BLaER1 treated with 17β-estradiol and CSF1 and Interleukin-3, amounts not matched to agents 10 nM and 100 nM (cell line): Measurements from ENCODE around the gene CKMT2.

ENCODE experiments used
- H3K27ac ChIP-seq, 11 experiments: shearing (Covaris generic); formaldehyde crosslinking; 2 replicates each; pipeline ENCODE4 v1.8.1; 2022
- H3K27me3 ChIP-seq, 11 experiments: shearing (Covaris generic); formaldehyde crosslinking; 2 replicates each; pipeline ENCODE4 v1.8.1; 2022
- H3K36me3 ChIP-seq, 11 experiments: shearing (Covaris generic); formaldehyde crosslinking; 2 replicates each; pipeline ENCODE4 v1.8.1; 2022
- H3K4me1 ChIP-seq, 10 experiments: shearing (Covaris generic); formaldehyde crosslinking; 2 replicates each; pipeline ENCODE4 v1.8.1; 2022
- H3K4me2 ChIP-seq, 11 experiments: shearing (Covaris generic); formaldehyde crosslinking; 2 replicates each; pipeline ENCODE4 v1.8.1; 2022
- H3K4me3 ChIP-seq, 10 experiments: shearing (Covaris generic); formaldehyde crosslinking; 2 replicates each; pipeline ENCODE4 v1.8.1; 2022
- H3K9ac ChIP-seq, 11 experiments: shearing (Covaris generic); formaldehyde crosslinking; 2 replicates each; pipeline ENCODE4 v1.8.1; 2022
- H3K9me3 ChIP-seq, 11 experiments: shearing (Covaris generic); formaldehyde crosslinking; replicated peaks in 1 of 11; 2 replicates each; pipeline ENCODE4 v1.8.1; 2022
- H4K20me1 ChIP-seq, 11 experiments: shearing (Covaris generic); formaldehyde crosslinking; 2 replicates each; pipeline ENCODE4 v1.8.1; 2022
- Cebpa-rat ChIP-seq, 11 experiments: shearing (Covaris generic); IDR thresholded peaks; 2 replicates each; pipeline ENCODE4 v1.8.1; 2022

Gene CKMT2

GRCh38 chr5:81212211-81212751, 20.8 kb upstream of the CKMT2 start:
- Histone ChIP-seq H3K27me3 (no peaks in the 10 kb centered on the region), H3K4me1 (no peaks in the 10 kb centered on the region), H3K36me3 (no peaks in the 10 kb centered on the region), H3K4me3 (no peak overlapping the region), H3K27ac (no peak overlapping the region), H3K4me2 (no peak overlapping the region), H4K20me1 (no peaks in the 10 kb centered on the region), H3K9ac (no peak overlapping the region), H3K9me3 (no peaks in the 10 kb centered on the region)
- TF ChIP-seq Cebpa-rat (IDR thresholded peaks at IDR 0.05), result no peak

DNA sequence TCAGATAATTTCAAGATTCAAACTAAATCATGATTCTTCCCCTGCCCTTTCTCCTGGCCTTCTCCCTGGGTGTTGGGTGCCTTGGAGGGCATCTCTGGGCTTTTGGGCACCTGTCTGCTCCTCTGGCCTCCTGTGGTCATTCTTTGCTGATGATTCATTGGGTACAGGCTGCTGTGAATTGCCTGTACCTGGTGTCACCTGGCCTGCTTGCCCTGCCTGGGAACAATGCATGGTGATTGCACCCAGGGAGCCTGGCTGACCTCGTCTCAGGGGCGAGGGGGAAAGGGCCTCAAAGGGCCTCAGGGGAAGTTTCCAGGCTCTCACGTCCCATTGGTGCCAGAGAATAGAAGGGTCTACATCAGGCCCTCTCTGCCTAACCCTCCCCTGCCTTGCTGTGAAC, 20.1 kb upstream of the CKMT2 start:
- TF ChIP-seq Cebpa-rat (IDR thresholded peaks at IDR 0.05), result no peak
- H3K27me3 ChIP-seq, result no peaks in the 10 kb centered on the region
- no peak overlapping the region for H3K9ac ChIP-seq
- H3K27ac ChIP-seq, result no peak overlapping the region
- H3K4me2 ChIP-seq, result no peak overlapping the region
- H3K4me1 ChIP-seq, result no peaks in the 10 kb centered on the region
- H3K9me3 ChIP-seq, result no peaks in the 10 kb centered on the region
- no peaks in the 10 kb centered on the region for H3K36me3 ChIP-seq
- no peaks in the 10 kb centered on the region for H4K20me1 ChIP-seq
- H3K4me3 ChIP-seq, result no peak overlapping the region

- Histone ChIP-seq H3K9ac (no peak overlapping the region), H3K36me3 (no peaks in the 10 kb centered on the region), H3K4me2 (no peak overlapping the region), H4K20me1 (no peaks in the 10 kb centered on the region), H3K27ac (no peak overlapping the region), H3K4me1 (no peaks in the 10 kb centered on the region), H3K4me3 (no peak overlapping the region), H3K9me3 (peaks cover 0 to 7% (median 0%) of the 10 kb centered on the region in 11 experiments; a peak in 3 of 22 replicates), H3K27me3 (no peaks in the 10 kb centered on the region)
- no peak for TF ChIP-seq Cebpa-rat (IDR thresholded peaks at IDR 0.05)
Measured at GRCh38 chr5:81214848-81215247, 18.3 kb upstream of the CKMT2 start.

DNA sequence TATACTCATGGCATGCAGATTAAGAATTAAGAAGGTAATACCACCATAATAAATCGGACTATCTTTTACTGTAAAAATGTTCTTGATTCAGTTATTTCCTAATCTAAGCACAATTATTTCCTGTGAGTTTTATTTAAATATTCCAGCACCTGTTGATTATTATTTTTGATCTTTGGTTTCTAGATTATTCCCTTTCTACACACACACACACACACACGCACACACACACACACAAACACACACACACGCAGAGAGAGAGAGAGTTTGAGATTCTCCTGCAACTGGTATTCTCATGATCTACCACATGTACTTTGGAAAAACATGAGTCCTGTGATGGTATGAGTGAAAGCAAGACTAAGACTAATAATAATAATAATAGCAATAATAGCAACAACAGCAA, 17.0 kb upstream of the CKMT2 start:
- no peaks in the 10 kb centered on the region for H3K4me1 ChIP-seq
- H3K4me3 ChIP-seq, result no peak overlapping the region
- TF ChIP-seq Cebpa-rat (IDR thresholded peaks at IDR 0.05), result no peak
- H3K27ac ChIP-seq, result no peak overlapping the region
- peaks cover 0 to 7% (median 0%) of the 10 kb centered on the region in 11 experiments; a peak in 3 of 22 replicates for H3K9me3 ChIP-seq
- H3K4me2 ChIP-seq, result no peak overlapping the region
- no peak overlapping the region for H3K9ac ChIP-seq
- H3K36me3 ChIP-seq, result no peaks in the 10 kb centered on the region
- H4K20me1 ChIP-seq, result no peaks in the 10 kb centered on the region
- H3K27me3 ChIP-seq, result no peaks in the 10 kb centered on the region

- Histone ChIP-seq H3K36me3 (no peaks in the 10 kb centered on the region), H3K9ac (no peak overlapping the region), H3K27ac (no peak overlapping the region), H3K4me2 (no peak overlapping the region), H3K27me3 (no peaks in the 10 kb centered on the region), H4K20me1 (no peaks in the 10 kb centered on the region), H3K4me3 (no peak overlapping the region), H3K9me3 (peaks cover 0 to 7% (median 0%) of the 10 kb centered on the region in 11 experiments; a peak in 3 of 22 replicates), H3K4me1 (no peaks in the 10 kb centered on the region)
- no peak for TF ChIP-seq Cebpa-rat (IDR thresholded peaks at IDR 0.05)
Measured at GRCh38 chr5:81219389-81219788, 13.7 kb upstream of the CKMT2 start.

DNA sequence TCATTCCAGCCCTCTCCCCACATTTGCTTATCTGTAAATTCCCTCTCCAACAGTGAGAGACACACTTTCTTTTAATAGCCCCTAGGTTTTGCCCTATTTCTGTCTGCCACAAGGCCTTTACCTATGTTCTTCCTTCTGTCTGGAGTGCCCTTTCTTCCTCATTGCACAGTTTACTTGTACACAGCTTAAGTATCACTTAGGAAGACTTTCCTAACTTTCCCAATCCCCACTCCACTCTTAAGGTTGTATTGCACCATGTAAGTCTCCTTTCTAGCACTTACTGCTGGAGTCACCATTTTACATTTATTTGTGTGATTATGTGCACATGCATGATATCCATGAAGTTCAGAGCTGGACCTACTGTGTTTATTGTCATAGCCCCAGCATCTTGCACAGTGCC, 10.8 kb upstream of the CKMT2 start:
- H3K4me1 ChIP-seq, result no peaks in the 10 kb centered on the region
- no peaks in the 10 kb centered on the region for H4K20me1 ChIP-seq
- H3K27me3 ChIP-seq, result no peaks in the 10 kb centered on the region
- no peak overlapping the region for H3K4me3 ChIP-seq
- no peak overlapping the region for H3K4me2 ChIP-seq
- no peak overlapping the region for H3K27ac ChIP-seq
- peaks cover 0 to 7% (median 0%) of the 10 kb centered on the region in 11 experiments; a peak in 3 of 22 replicates for H3K9me3 ChIP-seq
- no peak overlapping the region for H3K9ac ChIP-seq
- no peak for TF ChIP-seq Cebpa-rat (IDR thresholded peaks at IDR 0.05)
- no peaks in the 10 kb centered on the region for H3K36me3 ChIP-seq

- no peak overlapping the region for H3K27ac ChIP-seq
- H4K20me1 ChIP-seq, result no peaks in the 10 kb centered on the region
- no peaks in the 10 kb centered on the region for H3K9me3 ChIP-seq
- H3K9ac ChIP-seq, result no peak overlapping the region
- no peak overlapping the region for H3K4me2 ChIP-seq
- no peaks in the 10 kb centered on the region for H3K4me1 ChIP-seq
- H3K4me3 ChIP-seq, result no peak overlapping the region
- no peak for TF ChIP-seq Cebpa-rat (IDR thresholded peaks at IDR 0.05)
- no peaks in the 10 kb centered on the region for H3K36me3 ChIP-seq
- H3K27me3 ChIP-seq, result no peaks in the 10 kb centered on the region
Measured at GRCh38 chr5:81225463-81225862, 7.7 kb upstream of the CKMT2 start.

DNA sequence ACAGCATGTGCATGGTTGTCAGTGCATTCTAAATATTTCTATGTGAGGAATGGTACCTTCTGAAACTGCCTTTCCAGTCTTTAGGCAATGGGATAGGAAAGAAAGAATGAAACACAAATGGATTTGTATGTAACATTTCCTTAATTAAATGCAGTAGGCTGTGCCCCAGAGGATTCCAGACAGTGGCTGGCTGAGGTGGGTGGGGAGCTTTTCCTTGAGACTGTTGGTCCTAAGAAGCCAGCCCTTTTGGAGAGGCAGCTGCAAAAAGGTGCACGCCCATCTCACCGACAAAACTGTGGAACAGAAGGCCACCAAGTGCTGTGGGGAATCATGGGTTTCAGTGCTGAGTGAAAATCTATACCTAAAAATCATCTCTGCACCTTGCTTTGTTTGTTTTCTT, 6.8 kb upstream of the CKMT2 start:
- H3K4me3 ChIP-seq, result no peak overlapping the region
- H3K27ac ChIP-seq, result no peak overlapping the region
- no peak overlapping the region for H3K4me2 ChIP-seq
- TF ChIP-seq Cebpa-rat (IDR thresholded peaks at IDR 0.05), result no peak
- H3K36me3 ChIP-seq, result no peaks in the 10 kb centered on the region
- no peaks in the 10 kb centered on the region for H4K20me1 ChIP-seq
- H3K9me3 ChIP-seq, result no peaks in the 10 kb centered on the region
- no peak overlapping the region for H3K9ac ChIP-seq
- H3K4me1 ChIP-seq, result no peaks in the 10 kb centered on the region
- no peaks in the 10 kb centered on the region for H3K27me3 ChIP-seq

GRCh38 chr5:81226949-81227348, 6.2 kb upstream of the CKMT2 start:
- H3K4me1 ChIP-seq, result no peaks in the 10 kb centered on the region
- no peak for TF ChIP-seq Cebpa-rat (IDR thresholded peaks at IDR 0.05)
- no peaks in the 10 kb centered on the region for H3K36me3 ChIP-seq
- H3K27me3 ChIP-seq, result no peaks in the 10 kb centered on the region
- H3K9ac ChIP-seq, result no peak overlapping the region
- no peaks in the 10 kb centered on the region for H3K9me3 ChIP-seq
- H3K4me2 ChIP-seq, result no peak overlapping the region
- no peaks in the 10 kb centered on the region for H4K20me1 ChIP-seq
- H3K27ac ChIP-seq, result no peak overlapping the region
- no peak overlapping the region for H3K4me3 ChIP-seq

DNA sequence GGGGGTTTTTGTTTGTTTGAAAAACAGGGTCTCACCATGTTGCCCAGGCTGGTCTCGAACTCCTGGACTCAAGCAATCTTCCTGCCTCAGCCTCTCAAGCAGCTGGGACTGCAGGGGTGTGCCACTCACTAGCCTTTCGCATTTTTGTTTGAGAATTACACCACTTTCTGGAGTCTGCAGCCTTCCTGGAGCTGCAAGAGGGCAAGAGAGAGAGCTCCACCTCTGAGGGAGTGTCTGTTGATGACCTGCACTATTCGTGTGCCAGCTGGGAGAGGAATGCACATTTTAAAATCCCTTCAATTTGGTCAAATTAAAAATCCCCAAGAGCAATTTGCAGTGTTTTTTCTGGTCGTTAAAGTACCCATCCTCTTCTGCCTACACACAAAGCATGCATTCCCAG, 5.0 kb upstream of the CKMT2 start:
- Histone ChIP-seq H3K27ac (no peak overlapping the region), H3K36me3 (0 out of 22 replicates have a peak, but pooled peaks cover 0 to 4% (median 0%) of the 10 kb centered on the region in 11 experiments)
- no peak for TF ChIP-seq Cebpa-rat (IDR thresholded peaks at IDR 0.05)

More for the DNA sequence above, 5.0 kb upstream of the CKMT2 start:
- H3K9me3 ChIP-seq, result 0 out of 22 replicates have a peak, but pooled peaks cover 0 to 1% (median 0%) of the 10 kb centered on the region in 11 experiments
- H3K4me1 ChIP-seq, result no peaks in the 10 kb centered on the region
- H3K9ac ChIP-seq, result no peak overlapping the region
- no peak overlapping the region for H3K4me3 ChIP-seq
- no peak overlapping the region for H3K4me2 ChIP-seq
- no peaks in the 10 kb centered on the region for H3K27me3 ChIP-seq
- no peaks in the 10 kb centered on the region for H4K20me1 ChIP-seq
